ENCODE data around the gene MYRFL. TPM values are rescaled to one million over a fixed set of nuclear protein-coding genes. Genes with fewer than 3 reads are reported as not detected.

MYRFL gene
- total RNA-seq, 4 donors from 2014 or later, result 1.5 TPM; not detected in 3

- TF ChIP-seq CTCF (IDR thresholded peaks at IDR 0.05), result no peak
- no peak for TF ChIP-seq POLR2A (IDR thresholded peaks at IDR 0.05)
- Histone ChIP-seq H3K4me1 (no peaks in the 10 kb centered on the region), H3K27ac (no peak overlapping the region), H3K27me3 (no peaks in the 10 kb centered on the region), H3K9me3 (no peaks in the 10 kb centered on the region), H3K36me3 (no peaks in the 10 kb centered on the region), H3K4me3 (no peak overlapping the region)
- intact Hi-C loops (cut with DNase I; ENCODE audit: low total_unique reads), result no loop called here
- no peak for DNase-seq
Measured at GRCh38 chr12:69934011-69934410, 109.0 kb downstream of the MYRFL start.

GRCh38 chr12:69935651-69936100, 110.6 kb downstream of the MYRFL start:
- Histone ChIP-seq H3K4me3 (no peak overlapping the region), H3K36me3 (no peaks in the 10 kb centered on the region), H3K27me3 (no peaks in the 10 kb centered on the region), H3K4me1 (no peaks in the 10 kb centered on the region), H3K9me3 (no peaks in the 10 kb centered on the region), H3K27ac (no peak overlapping the region)
- TF ChIP-seq CTCF (IDR thresholded peaks at IDR 0.05), result no peak
- no peak for TF ChIP-seq POLR2A (IDR thresholded peaks at IDR 0.05)
- no peak for DNase-seq
- intact Hi-C loops (cut with DNase I; ENCODE audit: low total_unique reads), result no loop called here

- TF ChIP-seq POLR2A (IDR thresholded peaks at IDR 0.05) (no peak), CTCF (IDR thresholded peaks at IDR 0.05) (no peak)
- Histone ChIP-seq H3K36me3 (no peaks in the 10 kb centered on the region), H3K9me3 (no peaks in the 10 kb centered on the region), H3K27ac (no peak overlapping the region), H3K4me3 (no peak overlapping the region), H3K4me1 (no peaks in the 10 kb centered on the region), H3K27me3 (no peaks in the 10 kb centered on the region)
- no peak for DNase-seq
- intact Hi-C loops (cut with DNase I; ENCODE audit: low total_unique reads), result no loop called here
Measured at GRCh38 chr12:69936214-69936731, 111.2 kb downstream of the MYRFL start.

- TF ChIP-seq POLR2A (IDR thresholded peaks at IDR 0.05) (no peak), CTCF (IDR thresholded peaks at IDR 0.05) (no peak)
- intact Hi-C loops (cut with DNase I; ENCODE audit: low total_unique reads), result no loop called here
Measured at GRCh38 chr12:69936766-69937165, 111.7 kb downstream of the MYRFL start.

GRCh38 chr12:69947123-69947522, 122.1 kb downstream of the MYRFL start:
- Histone ChIP-seq H3K27me3 (no peaks in the 10 kb centered on the region), H3K4me3 (no peak overlapping the region), H3K9me3 (no peaks in the 10 kb centered on the region), H3K36me3 (no peaks in the 10 kb centered on the region), H3K27ac (no peak overlapping the region), H3K4me1 (no peaks in the 10 kb centered on the region)
- TF ChIP-seq CTCF (IDR thresholded peaks at IDR 0.05) (no peak), POLR2A (IDR thresholded peaks at IDR 0.05) (no peak)
- intact Hi-C loops (cut with DNase I; ENCODE audit: low total_unique reads), result no loop called here
- DNase-seq, result no peak

More at GRCh38 chr12:69936766-69937165, 111.7 kb downstream of the MYRFL start:
- Histone ChIP-seq H3K27me3 (no peaks in the 10 kb centered on the region), H3K9me3 (no peaks in the 10 kb centered on the region), H3K27ac (no peak overlapping the region), H3K36me3 (no peaks in the 10 kb centered on the region), H3K4me3 (no peak overlapping the region), H3K4me1 (no peaks in the 10 kb centered on the region)
- no peak for DNase-seq
